ENCODE data around the gene LHFPL6.

Gene LHFPL6

GRCh38 chr13:39377699-39378098 is 225.3 kb downstream of the LHFPL6 start:
- no peak for DNase-seq (ENCODE audit: low spot score)
- TF ChIP-seq CTCF (IDR thresholded peaks at IDR 0.05; ENCODE audit: poor library complexity, severe bottlenecking): no peak
- no peak for ATAC-seq (ENCODE audit: low read depth)
- H3K36me3 ChIP-seq (ENCODE audit: low read depth): no peaks in the 10 kb centered on the region
- no peaks in the 10 kb centered on the region for H3K9me3 ChIP-seq (ENCODE audit: severe bottlenecking)
- no peaks in the 10 kb centered on the region for H3K27me3 ChIP-seq (ENCODE audit: insufficient read depth, poor library complexity, severe bottlenecking)
- no peak overlapping the region for H3K4me3 ChIP-seq (ENCODE audit: severe bottlenecking)
- H3K27ac ChIP-seq (ENCODE audit: poor library complexity, severe bottlenecking): no peak overlapping the region
- no peaks in the 10 kb centered on the region for H3K4me1 ChIP-seq (ENCODE audit: insufficient read depth, poor library complexity, severe bottlenecking)

DNA sequence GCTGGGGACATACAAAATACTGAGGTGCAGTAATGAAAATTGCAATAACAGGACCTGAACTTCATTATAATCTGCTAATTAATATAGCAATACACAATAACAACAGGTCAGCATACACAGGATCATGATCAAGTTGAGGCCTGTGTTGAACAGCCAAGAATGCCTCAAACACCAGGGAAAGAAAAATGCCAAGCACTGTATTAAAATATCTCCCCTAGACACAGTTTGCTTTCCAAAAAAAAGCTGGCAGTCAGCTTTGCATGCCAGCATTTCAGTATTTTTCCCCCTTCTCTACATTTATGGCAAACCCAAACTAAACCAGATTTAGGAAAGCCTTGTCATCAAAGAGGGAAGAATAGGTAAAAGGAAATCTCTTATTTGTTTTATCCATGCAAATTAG is 226.9 kb downstream of the LHFPL6 start:
- Histone ChIP-seq H3K36me3 (ENCODE audit: low read depth) (no peaks in the 10 kb centered on the region), H3K4me1 (ENCODE audit: insufficient read depth, poor library complexity, severe bottlenecking) (no peaks in the 10 kb centered on the region), H3K27ac (ENCODE audit: poor library complexity, severe bottlenecking) (no peak overlapping the region), H3K27me3 (ENCODE audit: insufficient read depth, poor library complexity, severe bottlenecking) (no peaks in the 10 kb centered on the region), H3K9me3 (ENCODE audit: severe bottlenecking) (no peaks in the 10 kb centered on the region), H3K4me3 (ENCODE audit: severe bottlenecking) (no peak overlapping the region)
- ATAC-seq (ENCODE audit: low read depth) (no peak), DNase-seq (ENCODE audit: low spot score) (no peak)
- TF ChIP-seq CTCF (IDR thresholded peaks at IDR 0.05; ENCODE audit: poor library complexity, severe bottlenecking): no peak

- H3K27me3 ChIP-seq (ENCODE audit: insufficient read depth, poor library complexity, severe bottlenecking): no peaks in the 10 kb centered on the region
- H3K4me3 ChIP-seq (ENCODE audit: severe bottlenecking): no peak overlapping the region
Observed at GRCh38 chr13:39375601-39376000, 227.4 kb downstream of the LHFPL6 start.

GRCh38 chr13:39374741-39375189 is 228.2 kb downstream of the LHFPL6 start:
- Histone ChIP-seq H3K36me3 (ENCODE audit: low read depth) (no peaks in the 10 kb centered on the region), H3K27ac (ENCODE audit: poor library complexity, severe bottlenecking) (no peak overlapping the region)
- no peak for TF ChIP-seq CTCF (IDR thresholded peaks at IDR 0.05; ENCODE audit: poor library complexity, severe bottlenecking)

More at GRCh38 chr13:39375601-39376000, 227.4 kb downstream of the LHFPL6 start:
- no peaks in the 10 kb centered on the region for H3K36me3 ChIP-seq (ENCODE audit: low read depth)
- no peak for TF ChIP-seq CTCF (IDR thresholded peaks at IDR 0.05; ENCODE audit: poor library complexity, severe bottlenecking)
- no peaks in the 10 kb centered on the region for H3K4me1 ChIP-seq (ENCODE audit: insufficient read depth, poor library complexity, severe bottlenecking)
- ATAC-seq (ENCODE audit: low read depth): no peak
- no peak for DNase-seq (ENCODE audit: low spot score)
- H3K9me3 ChIP-seq (ENCODE audit: severe bottlenecking): no peaks in the 10 kb centered on the region
- no peak overlapping the region for H3K27ac ChIP-seq (ENCODE audit: poor library complexity, severe bottlenecking)

GRCh38 chr13:39373145-39373544 is 229.8 kb downstream of the LHFPL6 start:
- no peak overlapping the region for H3K27ac ChIP-seq (ENCODE audit: poor library complexity, severe bottlenecking)
- TF ChIP-seq CTCF (IDR thresholded peaks at IDR 0.05; ENCODE audit: poor library complexity, severe bottlenecking): no peak
- DNase-seq (ENCODE audit: low spot score) (no peak), ATAC-seq (ENCODE audit: low read depth) (no peak)
- no peak overlapping the region for H3K4me3 ChIP-seq (ENCODE audit: severe bottlenecking)
- no peaks in the 10 kb centered on the region for H3K9me3 ChIP-seq (ENCODE audit: severe bottlenecking)
- H3K36me3 ChIP-seq (ENCODE audit: low read depth): no peaks in the 10 kb centered on the region
- H3K27me3 ChIP-seq (ENCODE audit: insufficient read depth, poor library complexity, severe bottlenecking): no peaks in the 10 kb centered on the region
- no peaks in the 10 kb centered on the region for H3K4me1 ChIP-seq (ENCODE audit: insufficient read depth, poor library complexity, severe bottlenecking)

More at GRCh38 chr13:39374741-39375189, 228.2 kb downstream of the LHFPL6 start:
- no peaks in the 10 kb centered on the region for H3K27me3 ChIP-seq (ENCODE audit: insufficient read depth, poor library complexity, severe bottlenecking)
- ATAC-seq (ENCODE audit: low read depth) (no peak), DNase-seq (ENCODE audit: low spot score) (no peak)
- no peaks in the 10 kb centered on the region for H3K9me3 ChIP-seq (ENCODE audit: severe bottlenecking)
- H3K4me1 ChIP-seq (ENCODE audit: insufficient read depth, poor library complexity, severe bottlenecking): no peaks in the 10 kb centered on the region
- H3K4me3 ChIP-seq (ENCODE audit: severe bottlenecking): no peak overlapping the region
